Fibroblast of skin of back (primary cell): ENCODE data around the gene CMTM4.
"Not testable (repeated sequence)": the region's sequence is repeated elsewhere in the genome, so short reads cannot be mapped to it uniquely, and the experiment has no call there.

ENCODE experiments used
- DNase-seq: peaks from one replicate; pipeline ENCODE4 v3.0.0-alpha.2; 2013

The CMTM4 gene

DNA sequence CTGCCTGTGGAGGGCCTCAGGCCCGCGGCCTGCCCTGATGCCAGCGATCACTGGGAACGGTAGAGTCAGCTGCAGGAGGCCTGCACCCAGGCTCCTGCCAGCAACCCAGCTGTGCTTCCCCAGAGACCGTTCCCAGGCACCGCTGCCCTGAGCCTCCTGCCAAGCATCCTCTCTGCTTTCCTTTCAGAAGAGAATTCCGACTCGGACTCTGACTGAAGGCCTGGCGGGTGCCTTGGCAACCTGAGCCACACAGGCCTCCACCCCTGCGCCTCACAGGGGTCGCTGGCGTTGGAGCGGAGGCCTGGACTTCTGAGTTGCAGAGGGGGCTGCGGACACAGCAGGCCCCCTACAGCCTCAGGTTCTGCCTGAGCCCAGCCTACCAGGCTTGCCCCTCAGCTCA lies 84.1 kb downstream of the CMTM4 start:
- DNase-seq, result no peak

DNA sequence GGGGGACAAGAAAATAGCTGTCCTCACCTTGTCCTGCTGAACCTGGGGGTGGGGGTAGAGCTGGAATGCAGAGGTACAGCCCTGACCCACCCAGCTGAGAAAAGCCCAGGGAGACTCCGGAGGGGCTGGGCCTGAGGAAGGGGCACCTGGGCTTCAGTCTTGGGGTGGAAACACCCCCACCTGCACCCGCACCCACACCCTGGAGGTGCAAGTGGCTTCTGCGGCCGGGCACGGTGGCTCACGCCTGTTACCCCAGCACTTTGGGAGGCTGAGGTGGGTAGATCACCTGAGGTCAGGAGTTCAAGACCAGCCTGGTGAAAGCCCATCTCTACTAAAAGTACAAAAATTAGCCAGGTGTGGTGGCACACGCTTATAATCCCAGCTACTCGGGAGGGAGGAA lies 84.6 kb downstream of the CMTM4 start:
- not testable (repeated sequence) for DNase-seq

DNA sequence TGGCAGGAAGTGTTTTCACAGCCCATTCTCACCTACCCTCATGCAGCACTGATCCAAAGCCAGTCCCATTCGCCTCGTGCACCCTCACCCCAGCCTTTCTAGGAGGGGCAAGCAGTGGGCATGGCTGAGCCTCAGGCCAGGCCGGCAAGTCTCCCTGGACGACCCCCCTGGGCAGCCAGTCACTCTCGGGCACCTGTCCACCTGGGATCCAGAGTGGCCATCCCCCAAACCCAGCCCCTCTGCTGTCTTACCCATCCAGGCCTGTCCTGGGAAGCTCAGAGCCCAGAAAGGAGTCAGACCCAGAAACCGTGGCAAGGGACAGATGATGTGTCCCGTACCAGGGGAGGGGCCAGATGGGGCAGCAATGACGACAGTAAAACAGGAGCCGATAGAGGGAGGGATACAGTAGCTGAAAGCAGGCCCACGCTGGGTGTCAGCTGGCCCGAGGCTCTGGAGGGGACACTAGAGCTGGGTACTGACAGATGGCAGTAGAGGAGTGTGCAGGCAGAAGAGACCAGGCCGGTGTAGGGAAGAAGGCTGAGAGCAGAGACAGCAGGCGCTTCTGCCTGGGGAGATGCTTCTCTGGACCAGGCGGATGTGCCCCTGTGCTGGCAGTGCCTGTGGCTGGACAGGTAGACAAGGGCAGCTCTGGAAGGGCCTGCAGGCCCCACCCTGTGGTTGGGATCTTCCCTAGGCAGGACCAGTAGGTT lies 86.3 kb downstream of the CMTM4 start:
- no peak for DNase-seq

DNA sequence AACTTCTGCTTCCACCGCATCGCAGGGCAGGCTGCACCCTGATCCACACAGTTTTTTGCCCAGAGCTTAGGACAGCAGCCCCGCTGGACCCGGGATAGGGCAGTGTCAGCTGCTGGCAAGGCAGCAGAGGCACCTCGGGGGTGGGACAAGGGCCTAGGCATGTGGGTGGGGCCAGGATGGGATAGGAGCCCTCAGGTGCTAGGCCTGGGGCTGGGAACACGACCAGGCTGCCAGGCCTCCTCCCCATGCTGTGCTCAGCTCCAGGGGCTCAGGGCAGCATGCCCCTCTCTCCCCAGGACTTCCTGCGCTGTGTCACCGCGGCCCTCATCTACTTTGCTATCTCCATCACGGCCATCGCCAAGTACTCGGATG lies 87.4 kb downstream of the CMTM4 start:
- DNase-seq, result no peak

DNA sequence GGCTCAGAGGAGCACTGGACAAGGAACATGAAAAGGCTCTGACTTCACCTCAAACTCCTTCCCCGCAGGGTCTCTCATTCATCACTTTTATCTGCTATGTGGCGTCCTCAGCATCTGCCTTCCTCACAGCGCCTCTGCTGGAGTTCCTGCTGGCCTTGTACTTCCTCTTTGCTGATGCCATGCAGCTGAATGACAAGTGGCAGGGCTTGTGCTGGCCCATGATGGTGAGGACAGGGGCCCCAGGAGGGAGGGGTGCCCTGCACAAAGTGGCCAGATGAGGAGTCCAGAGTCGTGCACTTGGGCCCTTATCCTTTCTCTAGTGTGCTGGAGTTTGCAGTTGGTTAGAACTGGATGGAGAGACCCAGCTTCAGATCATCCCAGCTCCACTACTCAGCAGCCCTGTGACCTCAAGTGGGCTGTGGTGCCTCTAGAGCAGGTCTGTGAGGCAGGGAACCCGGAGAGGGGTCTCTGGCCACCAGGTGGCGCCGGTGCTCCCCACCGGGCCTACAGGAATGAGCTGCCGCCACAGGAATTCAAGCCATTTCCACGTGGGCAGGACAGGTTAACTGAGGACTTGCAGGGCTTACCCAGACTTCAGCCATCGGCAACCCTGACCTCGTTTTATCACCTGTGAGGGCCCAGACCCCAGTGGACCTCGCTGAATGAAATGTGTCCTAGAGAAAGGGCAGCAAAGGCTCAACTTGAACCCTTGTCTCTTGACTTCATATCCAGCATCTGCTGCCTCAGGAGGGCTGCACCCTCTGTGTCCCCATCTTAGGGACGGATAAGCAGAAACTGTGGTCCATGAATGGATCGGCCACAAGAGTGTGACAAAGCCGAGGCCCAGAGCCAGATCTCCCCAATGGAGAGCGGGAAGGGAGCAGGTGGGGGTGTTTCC lies 88.1 kb downstream of the CMTM4 start:
- DNase-seq, result peak; percentile 84

DNA sequence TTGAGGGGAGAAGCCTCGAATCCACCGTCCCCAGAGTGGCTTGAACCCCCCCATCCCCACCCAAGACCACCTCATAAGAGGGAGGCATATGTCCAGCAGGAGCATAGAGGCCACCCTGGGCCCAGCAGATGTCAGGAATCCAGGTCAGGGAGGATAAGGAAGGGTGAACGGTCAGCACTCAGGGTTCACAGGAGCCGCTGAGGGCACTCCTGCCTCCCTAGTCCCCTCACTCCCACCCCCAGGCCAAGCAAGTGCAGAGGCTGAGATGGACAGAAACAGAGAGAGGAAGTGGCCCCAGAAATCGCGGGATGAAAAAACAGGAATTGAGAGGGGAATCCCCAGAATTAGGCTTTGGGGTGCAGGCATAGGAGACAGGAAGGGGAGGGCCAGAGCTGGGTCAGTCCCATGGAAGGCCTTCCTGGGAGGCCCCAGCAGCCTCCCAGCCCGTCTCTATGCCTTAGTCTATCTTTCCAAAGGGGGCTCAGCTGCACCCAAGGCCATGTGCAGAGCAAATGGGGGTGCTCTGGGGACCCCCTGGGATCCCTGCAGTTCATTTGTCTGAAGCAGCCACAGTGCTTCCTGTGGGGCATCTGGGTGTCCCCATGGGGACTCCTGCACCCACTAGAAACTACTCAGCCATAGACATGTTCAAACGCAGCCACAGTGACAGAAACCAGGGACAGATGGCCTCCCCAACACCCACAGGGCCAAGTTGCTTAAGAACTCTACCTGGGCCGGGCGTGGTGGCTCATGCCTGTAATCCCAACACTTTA lies 90.4 kb downstream of the CMTM4 start:
- no peak for DNase-seq

DNA sequence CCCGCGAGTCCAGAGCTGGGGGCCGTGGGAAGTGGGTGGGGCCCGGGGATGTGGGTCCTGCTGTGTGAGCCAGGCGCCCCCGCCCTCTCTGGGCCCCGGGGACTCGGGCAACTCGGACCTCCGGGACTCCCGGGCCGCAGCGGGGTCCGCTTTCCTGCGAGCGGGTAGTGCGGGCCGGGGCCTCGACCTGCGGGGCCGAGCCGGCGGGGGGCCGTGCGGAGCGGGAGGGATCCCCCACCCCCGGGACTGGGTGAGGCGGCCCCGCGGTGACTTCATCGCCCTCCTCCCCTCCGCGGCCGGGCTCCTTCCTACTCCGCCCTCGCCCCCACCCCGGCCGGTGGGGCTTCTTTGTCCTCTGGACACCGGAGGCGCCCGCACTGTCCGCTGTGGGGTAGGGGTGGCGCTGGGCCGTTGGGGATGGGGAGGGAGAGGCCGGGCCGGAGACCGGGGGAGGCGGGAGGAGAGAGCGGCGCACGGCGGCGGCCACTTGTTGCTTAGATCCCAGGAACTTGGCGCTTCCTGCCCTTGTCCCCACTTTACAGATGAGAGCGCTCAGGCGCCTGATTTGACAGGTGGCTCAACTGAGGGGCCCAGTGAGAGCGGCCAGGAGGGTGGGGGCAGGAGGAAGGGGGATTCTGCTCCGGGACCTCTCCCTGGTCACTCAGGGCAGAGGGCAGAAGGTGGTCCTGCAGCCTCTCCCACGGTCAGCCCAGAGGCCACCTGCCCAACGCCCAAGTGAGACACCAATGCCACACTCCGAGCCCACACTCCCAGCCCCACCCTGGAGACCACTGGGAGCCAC lies 91.2 kb downstream of the CMTM4 start:
- DNase-seq, result peak; percentile 58

DNA sequence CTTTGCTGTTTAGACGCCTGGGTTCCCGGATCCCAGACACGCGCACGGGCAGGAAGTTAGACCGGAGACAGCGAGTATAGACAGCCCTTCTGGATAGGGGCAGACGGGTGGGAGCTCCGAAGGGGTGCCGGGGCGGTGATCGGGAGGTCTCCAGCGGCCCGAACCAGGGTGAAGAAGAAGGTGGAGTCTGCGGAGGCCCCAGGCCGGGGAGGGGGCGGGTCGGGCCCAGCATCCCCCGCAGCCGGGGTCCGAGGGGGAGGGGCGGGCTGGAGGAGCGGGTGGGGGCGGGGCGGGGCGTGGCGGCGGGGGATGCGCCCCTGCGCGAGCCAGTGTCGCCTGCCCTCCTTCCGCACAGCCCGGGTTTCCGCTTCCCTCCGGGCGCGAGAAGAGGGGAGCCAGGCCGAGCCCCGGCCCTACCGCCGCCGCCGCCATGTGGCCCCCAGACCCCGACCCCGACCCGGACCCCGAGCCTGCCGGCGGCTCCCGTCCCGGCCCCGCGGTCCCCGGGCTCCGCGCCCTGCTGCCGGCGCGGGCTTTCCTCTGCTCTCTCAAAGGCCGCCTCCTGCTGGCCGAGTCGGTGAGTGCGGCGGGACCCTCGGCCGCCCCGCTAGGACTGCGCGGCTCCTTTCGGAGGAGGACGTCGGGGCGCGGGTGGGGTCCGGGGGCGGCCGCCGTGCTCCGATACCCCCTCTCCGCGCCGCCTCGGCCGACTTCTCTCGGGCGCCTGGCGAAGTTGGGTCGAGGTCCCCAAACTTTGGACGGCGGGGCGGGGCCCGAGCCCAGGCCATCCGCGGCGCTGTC lies 92.0 kb downstream of the CMTM4 start, which contains the start of gene CMTM3:
Gene CMTM3, plus strand, starts transcription at position 329 of the 801 bp plus-strand sequence. Its CDS starts 102 bp downstream, at position 431.
- peak; percentile 61 for DNase-seq

DNA sequence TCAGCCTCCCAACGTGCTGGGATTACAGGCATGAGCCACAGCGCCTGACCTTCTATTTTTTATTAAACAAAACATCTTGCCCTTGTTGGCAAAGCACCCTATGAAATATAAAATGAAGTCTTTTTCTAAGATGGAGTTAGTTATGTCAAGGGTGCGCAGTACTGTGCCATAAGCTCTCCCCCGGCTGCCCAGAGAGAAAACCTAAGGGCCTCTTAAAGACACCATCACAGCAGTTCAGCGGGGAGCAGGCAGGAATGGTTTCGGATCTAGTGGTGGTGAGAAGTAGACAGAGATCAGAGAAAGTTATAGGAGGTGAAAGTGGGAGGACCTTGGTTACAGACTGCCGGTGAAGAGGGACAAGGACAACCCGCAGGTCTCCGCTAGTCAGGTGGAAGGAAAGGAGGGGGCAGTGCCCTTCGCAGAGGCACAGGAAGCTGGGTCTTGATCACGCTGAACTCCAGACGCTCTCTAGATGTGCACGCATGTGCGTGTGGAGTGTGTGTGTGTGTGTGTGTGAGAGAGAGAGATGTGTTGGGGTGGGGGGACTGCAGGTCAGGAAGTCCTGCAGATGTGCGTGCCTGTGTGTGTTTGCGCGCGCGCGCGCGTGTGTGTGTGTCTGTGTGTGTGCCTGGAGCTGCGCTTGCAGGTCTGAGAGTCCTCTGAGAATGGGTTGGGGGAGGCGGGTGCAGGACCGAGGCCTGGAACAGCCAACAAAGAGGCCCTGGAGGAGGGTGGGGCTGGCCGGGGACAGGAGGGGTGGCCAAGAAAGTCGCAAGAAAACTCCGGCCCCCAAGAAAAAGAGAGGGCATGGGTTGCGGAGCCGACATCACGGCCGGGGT lies 92.8 kb downstream of the CMTM4 start:
- peak; percentile 65 for DNase-seq

DNA sequence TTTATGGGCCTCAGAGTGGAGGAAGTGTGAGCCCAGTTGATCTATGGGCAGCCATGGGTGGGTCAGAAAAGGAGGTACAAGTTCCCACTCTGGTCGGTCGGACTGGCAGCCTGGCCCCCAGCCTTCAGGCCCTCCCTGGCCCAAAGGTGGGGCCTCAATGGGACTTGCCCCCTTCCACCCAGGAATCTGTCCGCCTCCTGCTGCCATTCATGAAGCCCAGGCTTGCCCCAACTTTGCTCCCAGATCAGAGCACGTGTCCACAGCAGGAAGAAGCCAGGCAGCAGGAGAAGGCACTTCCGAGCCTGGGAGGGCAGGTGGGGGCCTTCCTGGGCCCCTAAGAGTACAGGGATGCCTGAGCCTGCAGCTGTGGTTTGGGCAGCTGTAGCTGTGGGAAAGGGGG lies 95.1 kb downstream of the CMTM4 start:
- DNase-seq, result no peak

DNA sequence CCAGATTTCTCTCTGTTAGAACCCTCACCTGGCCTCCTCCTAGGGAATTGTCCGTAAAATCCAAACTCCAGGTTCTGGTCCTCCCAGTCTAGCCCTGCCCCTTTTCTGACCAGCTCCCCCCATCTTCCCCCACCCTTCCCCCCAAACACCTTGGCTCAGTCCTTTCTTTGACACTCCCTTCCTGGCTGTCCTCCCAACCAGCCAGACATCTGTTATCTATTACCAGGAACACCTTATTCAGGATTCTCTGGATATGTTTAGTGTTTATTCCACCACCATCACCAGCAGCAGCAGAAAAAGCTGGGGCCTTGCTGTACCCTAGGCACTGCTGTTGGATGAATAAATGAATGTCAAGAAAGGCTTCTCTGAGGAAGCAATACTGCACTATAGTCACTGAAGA lies 96.1 kb downstream of the CMTM4 start:
- DNase-seq, result no peak

DNA sequence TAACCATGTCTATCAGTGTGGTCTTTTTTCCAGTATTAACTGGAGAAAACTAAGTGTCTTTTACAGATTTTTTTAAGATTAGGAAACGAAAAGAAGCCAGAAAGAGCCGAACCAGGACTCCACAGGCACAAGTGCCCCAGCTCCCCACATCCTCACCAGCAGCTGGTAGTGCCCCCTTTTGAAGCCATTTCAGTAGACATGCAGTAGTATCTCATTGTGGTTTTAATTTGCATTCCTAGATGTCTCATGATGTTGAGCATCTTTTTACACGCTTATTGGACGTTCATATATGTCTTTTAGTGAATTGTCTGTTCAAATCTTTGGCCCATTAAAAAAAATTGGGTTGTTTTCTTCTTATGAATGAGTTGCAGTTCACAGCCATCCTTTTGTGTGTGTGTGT lies 96.8 kb downstream of the CMTM4 start:
- DNase-seq, result no peak

DNA sequence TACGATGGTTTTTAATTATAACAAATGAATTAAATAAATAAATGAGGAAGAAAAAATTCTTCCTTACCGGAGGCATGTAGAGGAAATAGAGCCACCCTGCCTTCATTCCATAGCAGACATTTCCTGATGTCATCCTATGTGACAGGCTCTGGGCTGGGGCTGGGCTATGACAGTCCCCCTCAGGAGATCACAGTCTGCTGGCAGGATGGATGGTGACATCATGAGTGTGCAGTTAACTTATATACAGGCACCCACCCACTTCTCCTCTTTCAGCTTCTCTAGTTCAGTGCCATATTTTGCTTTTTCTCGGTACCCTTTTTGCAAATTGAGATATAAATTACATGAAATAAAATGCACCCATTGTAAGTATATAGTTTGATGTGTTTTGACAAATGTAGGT lies 98.4 kb downstream of the CMTM4 start:
- DNase-seq, result peak; percentile 42

DNA sequence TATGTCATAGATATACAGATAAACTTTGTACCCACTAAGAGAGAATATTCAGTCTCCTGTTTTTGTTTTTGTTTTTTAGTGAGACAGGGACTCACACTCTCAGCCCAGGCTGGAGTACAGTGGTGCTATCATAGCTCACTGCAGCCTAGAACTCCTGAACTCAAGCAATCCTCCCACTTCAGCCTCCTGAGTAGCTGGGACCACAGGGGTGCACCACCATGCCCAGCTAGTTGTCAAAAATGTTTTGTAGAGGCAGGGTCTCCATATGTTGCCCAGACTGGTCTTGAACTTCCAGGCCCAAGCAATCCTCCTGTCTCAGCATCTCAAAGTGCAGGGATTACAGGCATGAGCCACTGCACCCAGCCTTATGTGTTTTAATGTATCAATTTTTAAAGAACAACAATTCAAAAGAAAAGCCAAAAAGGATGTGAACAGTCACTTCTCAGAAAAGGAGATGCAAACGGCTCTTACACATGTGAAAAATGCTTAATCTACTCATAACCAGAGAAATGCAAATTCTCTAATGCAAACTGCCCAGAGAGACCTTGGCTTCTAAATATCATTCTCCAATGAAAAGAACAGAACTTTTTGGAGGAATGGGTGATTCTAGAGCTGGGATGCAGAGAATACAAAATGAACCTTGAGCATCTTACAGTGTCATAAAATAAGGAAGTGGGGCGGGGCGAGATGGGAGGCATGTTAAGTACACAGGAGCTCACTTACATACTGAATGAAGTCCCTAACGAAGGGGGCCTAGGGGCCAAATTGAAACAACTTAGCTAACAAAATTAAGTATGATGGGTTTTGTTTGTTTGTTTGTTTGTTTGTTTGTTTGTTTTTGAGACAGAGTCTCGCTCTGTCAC lies 99.3 kb downstream of the CMTM4 start:
- no peak for DNase-seq

DNA sequence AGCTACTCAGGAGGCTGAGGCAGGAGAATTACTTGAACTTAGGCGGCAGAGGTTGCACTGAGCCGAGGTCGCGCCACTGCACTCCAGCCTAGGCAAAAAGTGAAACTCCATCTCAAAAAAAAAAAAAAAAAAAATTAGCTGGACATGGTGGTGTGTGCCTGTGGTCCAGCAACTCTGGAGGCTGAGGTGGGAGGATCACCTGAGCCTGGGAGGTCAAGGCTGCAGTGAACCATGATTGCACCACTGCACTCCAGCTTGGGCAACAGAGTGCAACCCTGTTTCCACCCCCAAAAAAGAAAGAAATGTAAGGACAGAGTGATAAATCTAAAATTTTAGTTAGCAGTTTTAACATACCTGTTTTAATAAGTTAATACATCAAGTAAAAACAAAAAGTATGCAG lies 100.0 kb downstream of the CMTM4 start:
- DNase-seq, result not testable (repeated sequence)

DNA sequence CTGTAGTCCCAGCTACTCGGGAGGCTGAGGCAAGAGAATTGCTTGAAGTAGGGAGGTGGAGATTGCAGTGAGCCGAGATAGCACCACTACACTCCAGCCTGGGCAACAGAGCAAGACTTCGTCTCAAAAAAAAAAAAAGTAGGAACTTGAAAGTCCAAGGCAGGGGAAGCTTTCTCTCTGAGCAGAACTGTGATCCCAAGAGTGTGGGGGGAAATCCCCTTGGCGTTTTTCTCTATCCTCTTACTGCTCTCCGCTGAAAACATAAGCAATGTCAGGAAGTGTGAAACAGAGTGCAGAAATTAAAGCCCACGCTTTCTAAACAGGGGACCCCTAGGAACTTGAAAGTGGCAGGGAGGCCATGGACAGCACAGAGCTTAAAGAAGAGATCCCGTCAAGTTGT lies 101.8 kb downstream of the CMTM4 start:
- no peak for DNase-seq

DNA sequence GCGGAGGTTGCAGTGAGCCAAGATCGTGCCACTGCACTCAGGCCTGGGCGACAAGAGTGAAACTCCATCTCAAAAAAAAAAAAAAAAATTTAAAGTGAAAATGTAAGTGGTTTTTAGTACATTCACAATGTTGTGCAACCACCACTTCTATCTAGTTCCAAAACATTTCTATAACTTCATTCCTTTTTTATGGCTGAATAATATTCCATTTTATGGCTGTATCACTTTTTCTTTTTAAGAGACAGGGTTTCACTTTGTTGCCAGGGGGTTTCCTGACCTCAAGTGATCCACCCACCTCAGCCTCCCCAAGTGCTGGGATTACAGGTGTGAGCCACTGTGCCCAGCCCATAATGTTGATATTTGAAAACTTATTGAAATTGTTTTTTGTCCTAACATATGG lies 103.7 kb downstream of the CMTM4 start:
- no peak for DNase-seq

DNA sequence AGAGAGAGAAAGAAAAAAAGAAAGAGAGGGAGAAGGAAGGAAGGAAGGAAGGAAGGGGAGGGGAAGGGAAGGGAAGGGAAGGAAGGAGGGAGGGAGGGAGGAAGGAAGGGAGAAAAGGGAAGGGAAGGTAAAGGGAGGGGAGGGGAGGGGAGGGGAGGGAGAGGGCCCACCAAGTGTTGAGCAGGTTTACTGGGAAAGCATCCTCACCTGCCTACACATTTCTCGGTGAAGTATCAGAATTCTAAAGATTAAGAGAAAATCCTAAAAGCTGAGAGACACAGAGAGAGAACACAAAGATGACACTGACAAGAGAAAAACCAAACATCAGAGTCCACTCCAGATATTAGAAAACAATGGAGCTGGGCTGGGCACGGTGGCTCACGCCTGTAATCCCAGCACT lies 104.3 kb downstream of the CMTM4 start:
- DNase-seq, result no peak

DNA sequence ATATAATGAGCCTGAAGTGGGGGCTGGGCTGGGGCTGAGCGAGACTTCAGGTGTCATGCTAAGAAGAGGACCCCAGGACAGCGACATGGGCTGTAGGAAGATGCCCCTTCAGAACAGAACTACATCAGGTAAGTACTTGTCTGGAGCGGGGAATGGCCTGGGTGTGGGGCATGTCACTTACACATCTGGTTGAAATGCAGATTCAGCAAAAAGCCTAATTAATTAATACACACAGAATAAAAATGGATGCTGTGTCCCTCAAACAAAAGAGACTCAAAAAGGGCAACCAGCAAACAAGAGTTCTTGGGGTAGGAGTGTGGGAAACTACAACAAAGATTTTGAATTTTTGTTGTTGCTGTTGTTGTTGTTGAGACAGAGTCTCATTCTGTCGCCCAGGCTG lies 105.5 kb downstream of the CMTM4 start:
- no peak for DNase-seq
